Liver (tissue), 9 donors: ENCODE measurements around the gene SLC7A14. TPM values are rescaled to one million over a fixed set of nuclear protein-coding genes. Genes with fewer than 3 reads are reported as not detected.

Experiments
- DNase-seq: peaks from one replicate; pipeline ENCODE4 v3.0.0-alpha.2; 2017; ENCODE audit warnings: low spot score
- H3K27ac ChIP-seq, 2 donors: one replicate each; pipeline ENCODE4 v1.7.0; 2013; ENCODE audit warnings: inconsistent platforms in 2 of 2, low read length in 2 of 2, control low read depth in 1 of 2, low read depth in 1 of 2, mild to moderate bottlenecking in 1 of 2
- H3K27me3 ChIP-seq, 4 donors: one replicate each; pipeline versions ENCODE4 v1.6.1 to v1.7.0; 2013; ENCODE audit warnings: low read length in 3 of 4, inconsistent platforms in 1 of 4, mild to moderate bottlenecking in 1 of 4, moderate library complexity in 1 of 4; ENCODE audit not compliant: control insufficient read depth in 4 of 4, insufficient read depth in 4 of 4
- H3K36me3 ChIP-seq, 4 donors: one replicate each; pipeline versions ENCODE4 v1.6.1 to v1.7.0; 2013; ENCODE audit warnings: low read length in 3 of 4, mild to moderate bottlenecking in 3 of 4, low read depth in 1 of 4, moderate library complexity in 1 of 4; ENCODE audit not compliant: control insufficient read depth in 4 of 4, insufficient read depth in 3 of 4
- H3K4me1 ChIP-seq, 4 donors: one replicate each; pipeline versions ENCODE4 v1.6.1 to v1.7.0; 2013; ENCODE audit warnings: low read length in 3 of 4, mild to moderate bottlenecking in 3 of 4, moderate library complexity in 1 of 4; ENCODE audit not compliant: control insufficient read depth in 4 of 4, insufficient read depth in 4 of 4
- H3K4me3 ChIP-seq, 3 donors: one replicate each; pipeline versions ENCODE4 v1.6.1 to v1.7.0; 2013; ENCODE audit warnings: low read length in 3 of 3, control low read depth in 1 of 3, low read depth in 1 of 3, mild to moderate bottlenecking in 1 of 3
- H3K9ac ChIP-seq, 2 donors: one replicate each; pipeline ENCODE4 v1.7.0; 2013; ENCODE audit warnings: low read length in 2 of 2, mild to moderate bottlenecking in 2 of 2, moderate library complexity in 2 of 2, control low read depth in 1 of 2, low read depth in 1 of 2
- H3K9me3 ChIP-seq, 4 donors: one replicate each; pipeline versions ENCODE4 v1.6.1 to v1.7.0; 2013; ENCODE audit warnings: low read length in 3 of 4; ENCODE audit not compliant: control insufficient read depth in 4 of 4
- EGR1 ChIP-seq, 2 donors: IDR thresholded peaks; 2 replicates each; pipeline ENCODE4 v1.6.1; 2016 to 2018; ENCODE audit warnings: antibody characterized with exemption in 2 of 2, low read depth in 2 of 2
- FOXA1 ChIP-seq: IDR thresholded peaks from 2 replicates; pipeline ENCODE4 v1.6.1; 2016; ENCODE audit warnings: antibody characterized with exemption
- FOXA2 ChIP-seq: IDR thresholded peaks from 2 replicates; pipeline ENCODE4 v1.6.1; 2016; ENCODE audit warnings: antibody characterized with exemption
- GABPA ChIP-seq, 2 donors: IDR thresholded peaks in 1 of 2; conservative IDR thresholded peaks in 1 of 2; 2 replicates each; pipeline ENCODE4 v1.6.1; 2016; ENCODE audit warnings: antibody characterized with exemption in 2 of 2, mild to moderate bottlenecking in 1 of 2, moderate library complexity in 1 of 2
- HNF4A ChIP-seq, 2 donors: conservative IDR thresholded peaks; 2 replicates each; pipeline ENCODE4 v1.6.1; 2016; ENCODE audit warnings: antibody characterized with exemption in 2 of 2, mild to moderate bottlenecking in 2 of 2
- HNF4G ChIP-seq: IDR thresholded peaks from 2 replicates; pipeline ENCODE4 v1.6.1; 2016; ENCODE audit warnings: antibody characterized with exemption
- JUND ChIP-seq, 2 donors: IDR thresholded peaks; 2 replicates each; pipeline ENCODE4 v1.6.1; 2016; ENCODE audit warnings: antibody characterized with exemption in 2 of 2
- RAD21 ChIP-seq, 2 donors: IDR thresholded peaks; 2 replicates each; pipeline ENCODE4 v1.6.1; 2016; ENCODE audit warnings: antibody characterized with exemption in 2 of 2, mild to moderate bottlenecking in 2 of 2
- RXRA ChIP-seq, 2 donors: IDR thresholded peaks; 2 replicates each; pipeline ENCODE4 v1.6.1; 2017 to 2018; ENCODE audit warnings: antibody characterized with exemption in 2 of 2, mild to moderate bottlenecking in 1 of 2
- SP1 ChIP-seq: IDR thresholded peaks from 2 replicates; pipeline ENCODE4 v1.6.1; 2018; ENCODE audit warnings: antibody characterized with exemption, mild to moderate bottlenecking
- TAF1 ChIP-seq: conservative IDR thresholded peaks from 2 replicates; pipeline ENCODE4 v1.6.1; 2016; ENCODE audit warnings: antibody characterized with exemption, mild to moderate bottlenecking
- YY1 ChIP-seq: IDR thresholded peaks from 2 replicates; pipeline ENCODE4 v1.6.1; 2016; ENCODE audit warnings: antibody characterized with exemption, mild to moderate bottlenecking
- ZBTB33 ChIP-seq: IDR thresholded peaks from 2 replicates; pipeline ENCODE4 v1.6.1; 2016; ENCODE audit warnings: antibody characterized with exemption
- WGBS: extraction: QIAGEN DNeasy Blood & Tissue Kit; methylation state at CpG from one replicate; pipeline ENCODE4 v1.1.7; 2013; 5-methylcytosine and 5-hydroxymethylcytosine counted together
- polyA plus RNA-seq, 2 donors: library from polyadenylated mRNA; stranded (reverse) in 1 of 2; unstranded in 1 of 2; fragments of 200-250 nt in 1 of 2; fragments of >200 nt in 1 of 2; fragmentation: Nextera tagmentation in 1 of 2; extraction: Ambion mirVana in 1 of 2; gene quantifications; one replicate each; pipeline versions ENCODE4 v1.2.1 to v1.2.3, GENCODE V29; 2013 to 2015
- total RNA-seq, 2 donors: library from RNA; depleted of rRNA; stranded (reverse); fragments of >200 nt; gene quantifications; one replicate each; pipeline ENCODE4 v1.2.3, GENCODE V29; 2014
- TF ChIP-seq, protein P1 (sequence below): IDR thresholded peaks from 2 replicates; pipeline ENCODE4 v1.6.1; 2016; ENCODE audit warnings: antibody characterized with exemption, mild to moderate bottlenecking
- TF ChIP-seq, protein P2 (sequence below): fragments of 150-350 bp; IDR thresholded peaks from 2 replicates; pipeline ENCODE4 v1.5.1; 2017; ENCODE audit warnings: improper control_type of control experiment, low read depth, low read length; ENCODE audit not compliant: missing input control
- donor health status: healthy.
- donor health status: healthy.
- donor health status: healthy.
- donor health status: healthy.
- donor health status: healthy.

The SLC7A14 gene
- total and polyA plus RNA-seq, 4 donors = under 0.01 to 0.01 (median under 0.01) TPM; not detected in 1

- H3K27me3 ChIP-seq = no peaks in the 10 kb centered on the region
- no peaks in the 10 kb centered on the region for H3K36me3 ChIP-seq
- H3K4me1 ChIP-seq = peaks cover 0 to 3% (median 1%) of the 10 kb centered on the region in 4 donors
- DNase-seq = no peak
- H3K9ac ChIP-seq = no peak overlapping the region
- no peak overlapping the region for H3K4me3 ChIP-seq
- TF ChIP-seq HNF4G (no peak), ZBTB33 (no peak), TAF1 (no peak), JUND (IDR thresholded peaks at IDR 0.05) (no peak), SP1 (no peak), RAD21 (IDR thresholded peaks at IDR 0.05) (no peak), FOXA1 (no peak), HNF4A (conservative IDR thresholded peaks at IDR 0.05) (no peak), GABPA (IDR thresholded peaks at IDR 0.05 in 1 of 2, conservative IDR thresholded peaks at IDR 0.05 in 1 of 2) (no peak)
- TF ChIP-seq, protein P1, sequence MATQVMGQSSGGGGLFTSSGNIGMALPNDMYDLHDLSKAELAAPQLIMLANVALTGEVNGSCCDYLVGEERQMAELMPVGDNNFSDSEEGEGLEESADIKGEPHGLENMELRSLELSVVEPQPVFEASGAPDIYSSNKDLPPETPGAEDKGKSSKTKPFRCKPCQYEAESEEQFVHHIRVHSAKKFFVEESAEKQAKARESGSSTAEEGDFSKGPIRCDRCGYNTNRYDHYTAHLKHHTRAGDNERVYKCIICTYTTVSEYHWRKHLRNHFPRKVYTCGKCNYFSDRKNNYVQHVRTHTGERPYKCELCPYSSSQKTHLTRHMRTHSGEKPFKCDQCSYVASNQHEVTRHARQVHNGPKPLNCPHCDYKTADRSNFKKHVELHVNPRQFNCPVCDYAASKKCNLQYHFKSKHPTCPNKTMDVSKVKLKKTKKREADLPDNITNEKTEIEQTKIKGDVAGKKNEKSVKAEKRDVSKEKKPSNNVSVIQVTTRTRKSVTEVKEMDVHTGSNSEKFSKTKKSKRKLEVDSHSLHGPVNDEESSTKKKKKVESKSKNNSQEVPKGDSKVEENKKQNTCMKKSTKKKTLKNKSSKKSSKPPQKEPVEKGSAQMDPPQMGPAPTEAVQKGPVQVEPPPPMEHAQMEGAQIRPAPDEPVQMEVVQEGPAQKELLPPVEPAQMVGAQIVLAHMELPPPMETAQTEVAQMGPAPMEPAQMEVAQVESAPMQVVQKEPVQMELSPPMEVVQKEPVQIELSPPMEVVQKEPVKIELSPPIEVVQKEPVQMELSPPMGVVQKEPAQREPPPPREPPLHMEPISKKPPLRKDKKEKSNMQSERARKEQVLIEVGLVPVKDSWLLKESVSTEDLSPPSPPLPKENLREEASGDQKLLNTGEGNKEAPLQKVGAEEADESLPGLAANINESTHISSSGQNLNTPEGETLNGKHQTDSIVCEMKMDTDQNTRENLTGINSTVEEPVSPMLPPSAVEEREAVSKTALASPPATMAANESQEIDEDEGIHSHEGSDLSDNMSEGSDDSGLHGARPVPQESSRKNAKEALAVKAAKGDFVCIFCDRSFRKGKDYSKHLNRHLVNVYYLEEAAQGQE = no peak
- TF ChIP-seq, protein P2, sequence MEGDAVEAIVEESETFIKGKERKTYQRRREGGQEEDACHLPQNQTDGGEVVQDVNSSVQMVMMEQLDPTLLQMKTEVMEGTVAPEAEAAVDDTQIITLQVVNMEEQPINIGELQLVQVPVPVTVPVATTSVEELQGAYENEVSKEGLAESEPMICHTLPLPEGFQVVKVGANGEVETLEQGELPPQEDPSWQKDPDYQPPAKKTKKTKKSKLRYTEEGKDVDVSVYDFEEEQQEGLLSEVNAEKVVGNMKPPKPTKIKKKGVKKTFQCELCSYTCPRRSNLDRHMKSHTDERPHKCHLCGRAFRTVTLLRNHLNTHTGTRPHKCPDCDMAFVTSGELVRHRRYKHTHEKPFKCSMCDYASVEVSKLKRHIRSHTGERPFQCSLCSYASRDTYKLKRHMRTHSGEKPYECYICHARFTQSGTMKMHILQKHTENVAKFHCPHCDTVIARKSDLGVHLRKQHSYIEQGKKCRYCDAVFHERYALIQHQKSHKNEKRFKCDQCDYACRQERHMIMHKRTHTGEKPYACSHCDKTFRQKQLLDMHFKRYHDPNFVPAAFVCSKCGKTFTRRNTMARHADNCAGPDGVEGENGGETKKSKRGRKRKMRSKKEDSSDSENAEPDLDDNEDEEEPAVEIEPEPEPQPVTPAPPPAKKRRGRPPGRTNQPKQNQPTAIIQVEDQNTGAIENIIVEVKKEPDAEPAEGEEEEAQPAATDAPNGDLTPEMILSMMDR = no peak
- WGBS = 85% methylated on average over 4 of the region's 4 CpGs
- H3K9me3 ChIP-seq = no peaks in the 10 kb centered on the region
- H3K27ac ChIP-seq = no peak overlapping the region
Measured at GRCh38 chr3:170484869-170485268, 101.0 kb downstream of the SLC7A14 start.

DNA sequence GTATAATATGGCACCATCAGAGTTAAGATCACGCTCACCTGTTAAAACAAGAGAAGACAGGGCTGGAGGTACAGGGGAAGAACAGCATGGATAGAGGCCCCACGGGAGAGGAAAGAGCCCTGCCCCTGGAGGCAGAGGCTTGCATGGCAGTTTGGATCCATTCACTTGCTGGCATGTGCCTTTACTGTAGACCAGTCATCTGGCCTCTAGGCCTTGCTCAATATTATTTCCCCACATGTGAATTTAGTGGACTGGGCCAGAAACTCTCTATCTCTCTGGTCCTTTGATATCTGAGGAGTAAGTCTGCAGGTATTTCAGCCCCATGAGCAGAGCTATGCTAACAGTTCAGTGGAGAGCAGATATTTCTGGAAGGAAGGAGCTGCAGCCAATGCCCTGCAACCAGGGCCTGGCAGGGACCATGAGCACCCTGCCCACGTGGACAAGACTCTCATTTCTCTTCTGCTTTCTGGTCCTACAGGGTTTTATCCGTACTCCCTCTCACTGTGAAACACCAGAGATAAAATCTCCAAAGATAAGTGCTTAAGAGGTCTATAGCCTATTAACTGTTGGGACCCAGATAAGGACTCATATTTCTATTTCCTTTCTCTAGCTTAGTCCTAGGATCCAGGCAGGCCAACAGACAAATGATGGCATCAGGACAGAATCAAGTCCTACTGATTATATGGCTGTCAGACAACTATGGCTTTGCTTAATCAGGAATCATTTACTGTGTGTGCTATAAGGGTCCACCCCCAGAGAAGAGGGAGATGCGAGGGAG is 102.2 kb downstream of the SLC7A14 start:
- 80% methylated on average over 5 of the region's 5 CpGs for WGBS
- H3K9ac ChIP-seq = no peak overlapping the region
- H3K9me3 ChIP-seq = no peaks in the 10 kb centered on the region
- no peak overlapping the region for H3K27ac ChIP-seq
- H3K36me3 ChIP-seq = no peaks in the 10 kb centered on the region
- H3K4me3 ChIP-seq = no peak overlapping the region
- no peaks in the 10 kb centered on the region for H3K4me1 ChIP-seq
- no peaks in the 10 kb centered on the region for H3K27me3 ChIP-seq
- DNase-seq = no peak
- TF ChIP-seq GABPA (IDR thresholded peaks at IDR 0.05 in 1 of 2, conservative IDR thresholded peaks at IDR 0.05 in 1 of 2) (no peak), SP1 (no peak), FOXA2 (no peak), ZBTB33 (no peak), YY1 (no peak), RXRA (IDR thresholded peaks at IDR 0.05) (no peak), EGR1 (IDR thresholded peaks at IDR 0.05; ENCODE audit: low read depth in 2 of 2) (no peak), FOXA1 (no peak)
- TF ChIP-seq, protein P1 = no peak
